ENCODE data around the gene CRAT. TPM values are rescaled to one million over a fixed set of nuclear protein-coding genes. Genes with fewer than 3 reads are reported as not detected.

CRAT gene
- total and polyA plus RNA-seq, 2 of the 4 experiments (the other 2 are of a cell fraction): 18.8 to 41.6 TPM

DNA sequence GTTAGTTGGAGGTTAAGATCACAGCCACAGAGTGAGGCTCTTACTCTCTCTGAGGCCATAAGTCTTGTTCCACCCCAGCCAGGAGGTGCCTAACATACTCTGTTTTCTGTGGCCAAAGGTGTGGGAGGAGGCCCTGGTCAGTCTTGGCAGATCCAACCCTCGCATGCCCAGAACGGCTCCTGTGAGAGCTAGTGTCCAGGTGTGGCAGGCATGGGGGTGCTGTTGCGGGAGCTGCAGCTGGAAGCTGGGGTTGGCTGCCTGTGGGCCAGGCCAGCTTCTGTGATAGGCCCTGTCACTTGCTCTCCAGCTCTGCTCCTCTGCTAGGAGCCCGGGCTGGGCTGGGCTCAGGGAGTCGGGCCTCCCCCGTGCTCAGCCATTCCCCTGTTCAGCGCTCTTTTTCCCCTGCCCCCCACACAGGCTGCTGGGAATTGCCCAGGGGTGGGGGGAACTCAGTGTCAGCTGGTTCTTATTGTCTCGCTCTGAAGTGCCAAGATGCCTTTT lies 35.9 kb upstream of the CRAT start:
- peak overlapping the region; percentile 98 for H2AK5ac ChIP-seq (ENCODE audit: low read depth, low read length)
- peak overlapping the region; percentile 97 for H2BK120ac ChIP-seq (ENCODE audit: low read depth, low read length)
- peaks cover 44% of the 10 kb centered on the region for H3K4me1 ChIP-seq (ENCODE audit: control insufficient read depth, insufficient read depth, low read length)
- H2AFZ ChIP-seq (replicated peaks; ENCODE audit: low read length, poor library complexity): peak overlapping the region; percentile 45
- DNase-seq (no peak), ATAC-seq (ENCODE audit: low read depth) (peak; percentile 15)
- no peaks in the 10 kb centered on the region for H3K9me3 ChIP-seq (ENCODE audit: control insufficient read depth, insufficient read depth, low read length)
- H3K4me3 ChIP-seq (ENCODE audit: insufficient read depth, low read depth, low read length): no peak overlapping the region
- WGBS, 2 experiments (ENCODE audit: extremely low coverage in 2 of 2, insufficient read length in 1 of 2): 67% methylated on average over 3 of the region's 8 CpGs; no CpG with 5 or more reads in 1 of the 2 experiments
- peak overlapping the region; percentile 83 for H3K18ac ChIP-seq (ENCODE audit: low read depth, low read length)
- no peaks in the 10 kb centered on the region for H3K27me3 ChIP-seq (ENCODE audit: control insufficient read depth, insufficient read depth, low read length)
- H3K9ac ChIP-seq (ENCODE audit: low read depth, low read length): peak overlapping the region; percentile 72
- peak overlapping the region; percentile 94 for H4K91ac ChIP-seq (ENCODE audit: insufficient read depth, low read depth, low read length)
- H3K14ac ChIP-seq (replicated peaks; ENCODE audit: low read depth, low read length): peak overlapping the region; percentile 97
- ChIA-PET POLR2A (ENCODE audit: unreplicated experiment) (interaction anchor here (0.8 to 1.0 kb wide), 2 partner anchors 26 to 32 kb away, joined by 3 to 4 read pairs; partner anchors contain the start of gene IER5L), CTCF (interaction anchor here (0.5 to 1.5 kb wide), 4 partner anchors 26 to 887 kb away, joined by 3 to 5 read pairs (median 4); no protein-coding TSS in a partner anchor)
- peak overlapping the region; percentile 98 for H2AK9ac ChIP-seq (replicated peaks; ENCODE audit: low read depth, low read length, poor library complexity)
- no peaks in the 10 kb centered on the region for H4K20me1 ChIP-seq (ENCODE audit: insufficient read depth, low read length)
- peak overlapping the region; percentile 94 for H3K27ac ChIP-seq (ENCODE audit: insufficient read depth, low read length)
- in situ Hi-C loops (cut with MboI; ENCODE audit: low sequenced_read_pairs): no loop called here
- H3K4ac ChIP-seq (ENCODE audit: low read depth, low read length): peak overlapping the region; percentile 99
- H3K4me2 ChIP-seq (ENCODE audit: low read depth, low read length): no peak overlapping the region
- H2BK15ac ChIP-seq (ENCODE audit: low read depth, low read length): peak overlapping the region; percentile 53; the same call in 1 of the 3 replicates
- H3K9me1 ChIP-seq (ENCODE audit: insufficient read depth, low read length): peaks cover 20% of the 10 kb centered on the region
- intact Hi-C loops (cut with micrococcal nuclease): no loop called here
- peak overlapping the region; percentile 94 for H2BK5ac ChIP-seq (ENCODE audit: low read depth, low read length, poor library complexity, severe bottlenecking)
- H3K23ac ChIP-seq (ENCODE audit: low read depth, low read length): peak overlapping the region; percentile 75
- H3K56ac ChIP-seq (ENCODE audit: extremely low read depth, insufficient read depth, low read length): peak overlapping the region; percentile 72
- TF ChIP-seq SMC3 (IDR thresholded peaks at IDR 0.05; ENCODE audit: low read depth, low read length) (no peak), BHLHE40 (IDR thresholded peaks at IDR 0.05; ENCODE audit: low read depth, low read length) (no peak)
- no TSS peak for BruUV-seq (replicated peaks)
- peaks cover 36% of the 10 kb centered on the region for H3K36me3 ChIP-seq (ENCODE audit: control insufficient read depth, insufficient read depth, low read length)
- H2BK20ac ChIP-seq (ENCODE audit: low read depth, low read length): peak overlapping the region; percentile 73
- H4K8ac ChIP-seq (ENCODE audit: low read depth in 2 of 2, low read length in 2 of 2): peak overlapping the region; percentile 83 to 98
- H3K79me1 ChIP-seq (ENCODE audit: low read depth in 1 of 2, low read length in 2 of 2): peaks cover 21 to 86% of the 10 kb centered on the region in 2 experiments
- peak overlapping the region; percentile 87 for H4K5ac ChIP-seq (ENCODE audit: low read depth, low read length)
- dilution Hi-C loops (cut with HindIII; ENCODE audit: low sequenced_read_pairs, unreplicated experiment): no loop called here

Data from IMR-90 (cell line).